HCT116 (cell line): ENCODE measurements around the gene SOX6.

Experiments
- CBX3 ChIP-seq: IDR thresholded peaks from 2 replicates; pipeline ENCODE4 v1.6.1; 2012; ENCODE audit warnings: low read depth
- EZH2phosphoT487 ChIP-seq: fragments of 200-600 bp; IDR thresholded peaks from 2 replicates; pipeline ENCODE4 v1.6.1; 2018; ENCODE audit warnings: antibody characterized with exemption, borderline replicate concordance
- POLR2A ChIP-seq: IDR thresholded peaks from 2 replicates; pipeline ENCODE4 v1.7.0; 2011; ENCODE audit warnings: borderline replicate concordance; ENCODE audit not compliant: insufficient read depth, insufficient read length; ENCODE audit errors: extremely low read depth
- POLR2AphosphoS5 ChIP-seq: IDR thresholded peaks from 2 replicates; pipeline ENCODE4 v1.6.1; 2011; ENCODE audit warnings: mild to moderate bottlenecking, low read depth, low read length, moderate library complexity
- RAD21 ChIP-seq: IDR thresholded peaks from 2 replicates; pipeline ENCODE4 v1.6.1; 2012; ENCODE audit warnings: low read depth, mild to moderate bottlenecking
- SP1 ChIP-seq: IDR thresholded peaks from 2 replicates; pipeline ENCODE4 v1.6.1; 2012; ENCODE audit warnings: low read depth
- TF ChIP-seq, protein P1 (sequence below), 3 experiments: fragments of 200-600 bp in 1 of 3; sonication (generic) in 1 of 3; IDR thresholded peaks in 2 of 3; conservative IDR thresholded peaks in 1 of 3; 2 replicates each; pipeline ENCODE4 v1.5.1; 2012 to 2017; ENCODE audit warnings: low read depth in 2 of 3, low read length in 2 of 3, antibody characterized with exemption in 1 of 3, borderline replicate concordance in 1 of 3, control low read depth in 1 of 3, mild to moderate bottlenecking in 1 of 3, mixed read lengths in 1 of 3, mixed run types in 1 of 3, moderate library complexity in 1 of 3; ENCODE audit not compliant: insufficient read depth in 1 of 3
- TF ChIP-seq, protein P2 (sequence below): IDR thresholded peaks from 2 replicates; pipeline ENCODE4 v1.6.1; 2011; ENCODE audit warnings: mild to moderate bottlenecking, low read length, moderate library complexity; ENCODE audit not compliant: insufficient replicate concordance; ENCODE audit errors: extremely low read depth
- TF ChIP-seq, protein P3 (sequence below): IDR thresholded peaks from 2 replicates; pipeline ENCODE4 v1.6.1; 2012; ENCODE audit warnings: low read depth

DNA sequence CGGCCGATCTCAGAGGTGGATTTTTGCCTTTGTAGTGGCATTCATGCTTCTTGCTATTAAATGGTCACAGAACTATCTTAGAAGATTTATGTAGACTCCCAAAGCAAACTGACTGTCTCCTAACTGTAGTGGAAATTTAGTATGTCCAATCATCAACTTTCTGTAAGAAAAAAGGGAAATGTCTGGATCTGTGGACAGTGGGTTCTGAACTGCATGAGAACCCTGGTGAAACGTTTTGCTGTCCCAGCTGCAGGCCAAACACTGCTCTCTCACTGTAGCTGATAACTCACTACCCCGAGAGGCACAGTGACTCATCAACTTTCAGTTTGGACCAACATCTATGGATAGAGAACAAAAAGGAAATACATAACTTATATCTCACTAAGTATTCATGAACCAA is 387.1 kb downstream of the SOX6 start:
- TF ChIP-seq POLR2AphosphoS5 (no peak), RAD21 (no peak), SP1 (no peak), CBX3 (no peak), EZH2phosphoT487 (no peak), POLR2A (no peak)
- TF ChIP-seq, protein P1, sequence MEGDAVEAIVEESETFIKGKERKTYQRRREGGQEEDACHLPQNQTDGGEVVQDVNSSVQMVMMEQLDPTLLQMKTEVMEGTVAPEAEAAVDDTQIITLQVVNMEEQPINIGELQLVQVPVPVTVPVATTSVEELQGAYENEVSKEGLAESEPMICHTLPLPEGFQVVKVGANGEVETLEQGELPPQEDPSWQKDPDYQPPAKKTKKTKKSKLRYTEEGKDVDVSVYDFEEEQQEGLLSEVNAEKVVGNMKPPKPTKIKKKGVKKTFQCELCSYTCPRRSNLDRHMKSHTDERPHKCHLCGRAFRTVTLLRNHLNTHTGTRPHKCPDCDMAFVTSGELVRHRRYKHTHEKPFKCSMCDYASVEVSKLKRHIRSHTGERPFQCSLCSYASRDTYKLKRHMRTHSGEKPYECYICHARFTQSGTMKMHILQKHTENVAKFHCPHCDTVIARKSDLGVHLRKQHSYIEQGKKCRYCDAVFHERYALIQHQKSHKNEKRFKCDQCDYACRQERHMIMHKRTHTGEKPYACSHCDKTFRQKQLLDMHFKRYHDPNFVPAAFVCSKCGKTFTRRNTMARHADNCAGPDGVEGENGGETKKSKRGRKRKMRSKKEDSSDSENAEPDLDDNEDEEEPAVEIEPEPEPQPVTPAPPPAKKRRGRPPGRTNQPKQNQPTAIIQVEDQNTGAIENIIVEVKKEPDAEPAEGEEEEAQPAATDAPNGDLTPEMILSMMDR (IDR thresholded peaks at IDR 0.05 in 2 of 3, conservative IDR thresholded peaks at IDR 0.05 in 1 of 3; ENCODE audit: borderline replicate concordance in 1 of 3, insufficient read depth in 1 of 3, low read depth in 2 of 3, low read length in 2 of 3) = no peak
- TF ChIP-seq, protein P2, sequence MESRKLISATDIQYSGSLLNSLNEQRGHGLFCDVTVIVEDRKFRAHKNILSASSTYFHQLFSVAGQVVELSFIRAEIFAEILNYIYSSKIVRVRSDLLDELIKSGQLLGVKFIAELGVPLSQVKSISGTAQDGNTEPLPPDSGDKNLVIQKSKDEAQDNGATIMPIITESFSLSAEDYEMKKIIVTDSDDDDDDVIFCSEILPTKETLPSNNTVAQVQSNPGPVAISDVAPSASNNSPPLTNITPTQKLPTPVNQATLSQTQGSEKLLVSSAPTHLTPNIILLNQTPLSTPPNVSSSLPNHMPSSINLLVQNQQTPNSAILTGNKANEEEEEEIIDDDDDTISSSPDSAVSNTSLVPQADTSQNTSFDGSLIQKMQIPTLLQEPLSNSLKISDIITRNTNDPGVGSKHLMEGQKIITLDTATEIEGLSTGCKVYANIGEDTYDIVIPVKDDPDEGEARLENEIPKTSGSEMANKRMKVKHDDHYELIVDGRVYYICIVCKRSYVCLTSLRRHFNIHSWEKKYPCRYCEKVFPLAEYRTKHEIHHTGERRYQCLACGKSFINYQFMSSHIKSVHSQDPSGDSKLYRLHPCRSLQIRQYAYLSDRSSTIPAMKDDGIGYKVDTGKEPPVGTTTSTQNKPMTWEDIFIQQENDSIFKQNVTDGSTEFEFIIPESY = no peak
- TF ChIP-seq, protein P3, sequence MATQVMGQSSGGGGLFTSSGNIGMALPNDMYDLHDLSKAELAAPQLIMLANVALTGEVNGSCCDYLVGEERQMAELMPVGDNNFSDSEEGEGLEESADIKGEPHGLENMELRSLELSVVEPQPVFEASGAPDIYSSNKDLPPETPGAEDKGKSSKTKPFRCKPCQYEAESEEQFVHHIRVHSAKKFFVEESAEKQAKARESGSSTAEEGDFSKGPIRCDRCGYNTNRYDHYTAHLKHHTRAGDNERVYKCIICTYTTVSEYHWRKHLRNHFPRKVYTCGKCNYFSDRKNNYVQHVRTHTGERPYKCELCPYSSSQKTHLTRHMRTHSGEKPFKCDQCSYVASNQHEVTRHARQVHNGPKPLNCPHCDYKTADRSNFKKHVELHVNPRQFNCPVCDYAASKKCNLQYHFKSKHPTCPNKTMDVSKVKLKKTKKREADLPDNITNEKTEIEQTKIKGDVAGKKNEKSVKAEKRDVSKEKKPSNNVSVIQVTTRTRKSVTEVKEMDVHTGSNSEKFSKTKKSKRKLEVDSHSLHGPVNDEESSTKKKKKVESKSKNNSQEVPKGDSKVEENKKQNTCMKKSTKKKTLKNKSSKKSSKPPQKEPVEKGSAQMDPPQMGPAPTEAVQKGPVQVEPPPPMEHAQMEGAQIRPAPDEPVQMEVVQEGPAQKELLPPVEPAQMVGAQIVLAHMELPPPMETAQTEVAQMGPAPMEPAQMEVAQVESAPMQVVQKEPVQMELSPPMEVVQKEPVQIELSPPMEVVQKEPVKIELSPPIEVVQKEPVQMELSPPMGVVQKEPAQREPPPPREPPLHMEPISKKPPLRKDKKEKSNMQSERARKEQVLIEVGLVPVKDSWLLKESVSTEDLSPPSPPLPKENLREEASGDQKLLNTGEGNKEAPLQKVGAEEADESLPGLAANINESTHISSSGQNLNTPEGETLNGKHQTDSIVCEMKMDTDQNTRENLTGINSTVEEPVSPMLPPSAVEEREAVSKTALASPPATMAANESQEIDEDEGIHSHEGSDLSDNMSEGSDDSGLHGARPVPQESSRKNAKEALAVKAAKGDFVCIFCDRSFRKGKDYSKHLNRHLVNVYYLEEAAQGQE = no peak
